H1 (cell line): Measurements from ENCODE around the gene DKC1. TPM values are rescaled to one million over a fixed set of nuclear protein-coding genes. Genes with fewer than 3 reads are reported as not detected.

Source experiments
- BCL11A ChIP-seq, 2 experiments: IDR thresholded peaks; one replicate each; pipeline ENCODE4 v1.6.1; 2011; ENCODE audit warnings: low read depth in 2 of 2, low read length in 2 of 2, mild to moderate bottlenecking in 2 of 2
- SIX5 ChIP-seq: IDR thresholded peaks from 2 replicates; pipeline ENCODE4 v1.6.1; 2011; ENCODE audit warnings: mild to moderate bottlenecking, low read depth, low read length
- SP1 ChIP-seq: IDR thresholded peaks from 2 replicates; pipeline ENCODE4 v1.6.1; 2011; ENCODE audit warnings: low read depth, low read length
- ZNF274 ChIP-seq: IDR thresholded peaks from 2 replicates; pipeline ENCODE4 v1.7.0; 2012; ENCODE audit warnings: low read length, borderline replicate concordance; ENCODE audit errors: extremely low read depth
- polyA plus RNA-seq, 7 experiments: library from polyadenylated mRNA; depleted of rRNA in 3 of 7; stranded (reverse) in 5 of 7; unstranded in 2 of 7; fragments of >200 nt in 5 of 7; fragments of 200-250 nt in 2 of 7; gene quantifications; 1 replicate in 5 of 7; 2 replicates in 1 of 7; 4 replicates in 1 of 7; pipeline versions ENCODE4 v1.2.1 to v1.2.3, GENCODE V29; 2011 to 2013; ENCODE audit warnings: missing spikeins in 2 of 7, mixed read lengths in 2 of 7
- total RNA-seq: library from RNA; stranded (reverse); fragmentation: NEBNext Ultra II Directional; extraction: Animal tissue kit (Norgen Biotek cat#: 25700); gene quantifications from 2 replicates; pipeline ENCODE4 v1.2.1, GENCODE V29; 2021

The DKC1 gene
- total and polyA plus RNA-seq, 2 of the 8 experiments (the other 6 are each of a cell fraction or from before 2014, with no cell fraction given): 65.6 to 143 TPM

DNA sequence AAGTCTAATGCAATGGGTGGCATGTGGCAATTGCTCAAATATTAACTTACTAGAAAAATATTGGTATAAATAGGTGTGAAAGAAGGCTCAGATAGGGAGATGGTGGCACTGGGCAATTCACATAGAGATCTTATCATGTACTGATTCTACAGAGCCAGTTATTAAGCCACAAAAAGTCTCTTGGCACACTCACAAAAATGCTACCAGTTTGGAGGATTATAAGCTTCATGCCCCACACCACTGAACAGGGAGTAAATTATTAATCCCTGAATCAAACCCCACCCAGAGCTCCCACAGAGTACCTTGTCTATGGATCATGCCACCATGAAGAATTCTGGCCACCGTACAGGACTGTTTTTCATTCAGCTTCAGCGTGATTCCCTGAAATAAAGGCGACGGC is 28.8 kb downstream of the DKC1 start (continued):
- TF ChIP-seq ZNF274 (no peak), BCL11A (IDR thresholded peaks at IDR 0.05; ENCODE audit: low read depth in 2 of 2, low read length in 2 of 2) (no peak), SP1 (no peak), SIX5 (no peak)
